ENCODE measurements around the gene MRM2.
A peak's percentile ranks its signal among the peaks of the same experiment; 100 is the strongest.

Gene MRM2

DNA sequence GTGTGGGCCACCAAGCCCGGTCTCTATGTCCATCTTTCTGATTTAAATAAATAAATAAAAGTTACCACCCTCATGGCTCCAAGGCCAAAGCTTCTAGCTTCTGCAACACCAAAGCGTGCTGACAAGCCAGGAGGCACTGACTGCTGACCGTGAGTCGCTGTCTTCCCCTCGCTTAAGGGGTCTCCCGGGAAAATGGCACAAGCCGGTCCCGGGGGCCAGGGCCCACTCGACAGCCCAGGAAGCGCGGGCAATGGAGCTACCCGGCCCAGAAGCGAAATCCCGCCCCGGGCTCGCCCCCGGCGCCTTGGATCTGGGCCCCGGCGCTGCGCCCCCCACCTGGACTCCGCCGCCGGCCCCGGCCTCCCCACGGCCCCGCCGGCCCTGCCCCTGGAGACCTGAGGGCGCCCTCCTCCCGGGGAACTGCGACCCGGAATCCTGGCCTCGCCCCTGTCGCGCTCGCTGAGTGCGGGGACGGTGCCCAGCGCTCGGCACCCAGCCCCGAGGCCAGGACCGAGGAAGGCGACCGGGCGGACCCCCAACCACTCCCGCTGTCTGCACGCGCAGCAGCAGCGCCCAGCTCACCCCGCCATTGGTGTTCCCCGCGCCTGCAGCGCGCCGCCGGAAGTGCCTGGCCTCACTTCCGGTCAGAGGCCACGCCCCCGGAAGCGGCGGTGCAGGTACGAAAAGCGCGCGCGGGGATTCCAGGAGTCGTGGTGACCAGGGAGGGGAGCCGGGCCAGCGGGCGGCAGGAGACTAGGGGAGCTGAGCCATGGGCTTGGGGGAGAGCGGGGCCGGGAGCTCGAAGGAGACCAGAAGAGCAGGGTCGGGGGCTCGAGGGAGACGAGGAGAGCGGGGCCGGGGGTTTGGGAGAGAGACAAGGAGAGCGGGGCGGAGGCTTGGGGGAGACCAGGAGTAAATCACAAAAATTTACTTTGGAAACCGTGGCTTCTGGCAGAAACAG is at the start of gene MRM2, which contains the start of gene NUDT1:
Gene MRM2 (minus strand): TSS at position 626 of the 961 bp plus-strand sequence. CDS start 36 bp downstream, at position 590.
Gene NUDT1 (plus strand): TSS at position 647 of the 961 bp plus-strand sequence. CDS start 2,349 bp downstream, outside the sequence.
- DNase-seq (ENCODE audit: low read depth): peak; percentile 80
- TF ChIP-seq, protein P1, sequence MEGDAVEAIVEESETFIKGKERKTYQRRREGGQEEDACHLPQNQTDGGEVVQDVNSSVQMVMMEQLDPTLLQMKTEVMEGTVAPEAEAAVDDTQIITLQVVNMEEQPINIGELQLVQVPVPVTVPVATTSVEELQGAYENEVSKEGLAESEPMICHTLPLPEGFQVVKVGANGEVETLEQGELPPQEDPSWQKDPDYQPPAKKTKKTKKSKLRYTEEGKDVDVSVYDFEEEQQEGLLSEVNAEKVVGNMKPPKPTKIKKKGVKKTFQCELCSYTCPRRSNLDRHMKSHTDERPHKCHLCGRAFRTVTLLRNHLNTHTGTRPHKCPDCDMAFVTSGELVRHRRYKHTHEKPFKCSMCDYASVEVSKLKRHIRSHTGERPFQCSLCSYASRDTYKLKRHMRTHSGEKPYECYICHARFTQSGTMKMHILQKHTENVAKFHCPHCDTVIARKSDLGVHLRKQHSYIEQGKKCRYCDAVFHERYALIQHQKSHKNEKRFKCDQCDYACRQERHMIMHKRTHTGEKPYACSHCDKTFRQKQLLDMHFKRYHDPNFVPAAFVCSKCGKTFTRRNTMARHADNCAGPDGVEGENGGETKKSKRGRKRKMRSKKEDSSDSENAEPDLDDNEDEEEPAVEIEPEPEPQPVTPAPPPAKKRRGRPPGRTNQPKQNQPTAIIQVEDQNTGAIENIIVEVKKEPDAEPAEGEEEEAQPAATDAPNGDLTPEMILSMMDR (IDR thresholded peaks at IDR 0.05; ENCODE audit: insufficient read depth, low read depth, low read length, missing control alignments): no peak
- H3K4me3 ChIP-seq (ENCODE audit: low read length): peak within 1 kb of the TSS; percentile 86

DNA sequence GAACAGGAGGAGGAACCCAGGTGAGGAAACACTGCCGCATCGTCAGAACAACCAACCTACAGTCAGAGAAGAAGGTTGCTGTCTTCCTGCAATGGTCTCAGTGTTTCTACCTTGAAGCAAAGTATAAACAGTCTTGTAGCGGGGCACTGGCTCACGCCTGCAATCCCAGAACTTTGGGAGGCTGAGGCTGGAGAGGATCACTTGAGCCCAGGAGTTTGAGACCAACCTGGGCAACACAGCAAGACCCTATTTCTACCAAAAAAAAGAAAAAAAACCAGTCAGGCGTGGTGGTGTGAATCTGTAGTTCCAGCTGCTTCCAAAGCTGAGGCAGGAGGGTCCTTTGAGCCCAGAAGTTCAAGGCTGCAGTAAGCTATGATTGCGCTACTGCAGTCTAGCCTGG is 48.9 kb upstream of the MRM2 start:
- DNase-seq (ENCODE audit: low read depth): no peak
- H3K4me3 ChIP-seq (ENCODE audit: low read length): no peak overlapping the region
- TF ChIP-seq, protein P1 (IDR thresholded peaks at IDR 0.05; ENCODE audit: insufficient read depth, low read depth, low read length, missing control alignments): no peak

DNA sequence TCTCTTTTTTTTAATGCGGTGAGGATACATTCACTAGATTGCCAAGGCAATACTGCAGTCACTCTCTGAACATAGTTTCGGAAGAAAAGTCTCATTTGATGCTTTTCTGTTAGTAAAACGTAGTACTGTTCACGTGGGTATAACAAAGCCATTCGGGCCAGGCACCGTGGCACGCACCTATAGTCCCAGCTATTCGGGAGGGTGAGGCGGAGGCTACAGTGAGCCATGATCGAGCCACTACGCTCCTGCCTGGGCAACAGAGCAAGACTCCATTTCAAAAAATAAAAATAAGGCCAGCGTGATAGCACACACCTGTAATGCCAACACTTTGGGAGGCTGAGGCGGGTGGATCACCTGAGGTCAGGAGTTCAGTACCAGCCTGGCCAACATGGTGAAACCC is 47.6 kb upstream of the MRM2 start:
- no peak for DNase-seq (ENCODE audit: low read depth)
- TF ChIP-seq, protein P1 (IDR thresholded peaks at IDR 0.05; ENCODE audit: insufficient read depth, low read depth, low read length, missing control alignments): no peak
- no peak overlapping the region for H3K4me3 ChIP-seq (ENCODE audit: low read length)

DNA sequence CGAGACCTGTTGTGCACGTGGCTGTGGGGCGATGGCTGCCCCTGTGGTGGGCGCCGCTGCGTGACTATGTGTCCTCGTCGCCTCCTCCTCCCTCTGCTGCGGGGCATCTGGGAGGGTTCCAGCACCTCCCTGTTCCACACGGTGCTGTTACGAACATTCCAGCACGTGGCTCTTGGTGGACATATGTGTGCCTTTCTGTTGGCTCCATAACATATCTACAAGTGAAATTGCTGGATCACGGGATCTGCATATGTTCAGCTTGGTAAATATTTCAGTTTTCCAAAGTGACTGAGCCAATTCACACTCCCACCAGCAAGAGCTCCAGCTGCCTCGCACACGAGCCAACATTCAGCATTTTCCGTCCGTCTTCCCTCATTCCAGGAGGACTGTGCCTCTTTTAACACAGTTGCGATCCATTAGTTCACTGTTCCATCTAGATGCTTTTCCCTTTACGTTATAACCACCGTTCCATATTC is 47.1 kb upstream of the MRM2 start:
- no peak overlapping the region for H3K4me3 ChIP-seq (ENCODE audit: low read length)
- TF ChIP-seq, protein P1 (IDR thresholded peaks at IDR 0.05; ENCODE audit: insufficient read depth, low read depth, low read length, missing control alignments): no peak
- DNase-seq (ENCODE audit: low read depth): no peak

DNA sequence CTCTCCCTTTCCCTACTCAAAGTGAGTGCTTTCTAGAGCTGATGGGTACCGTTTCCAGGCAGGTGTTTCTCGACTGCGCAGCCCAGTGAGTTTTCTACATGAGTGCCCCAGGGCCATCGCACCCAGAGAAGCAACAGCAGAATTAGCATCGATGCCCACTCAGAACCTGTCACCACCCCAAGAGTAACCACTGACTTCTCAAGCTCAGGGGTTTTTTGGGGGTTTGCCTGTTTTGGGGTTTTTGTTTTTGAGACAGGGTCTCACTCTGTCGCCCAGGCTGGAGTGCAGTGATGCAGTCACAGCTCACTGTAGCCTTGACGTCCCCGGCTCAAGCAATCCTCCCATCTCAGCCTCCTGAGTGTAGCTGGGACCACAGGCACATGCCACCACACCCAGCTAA is 46.5 kb upstream of the MRM2 start:
- H3K4me3 ChIP-seq (ENCODE audit: low read length): no peak overlapping the region
- DNase-seq (ENCODE audit: low read depth): no peak
- TF ChIP-seq, protein P1 (IDR thresholded peaks at IDR 0.05; ENCODE audit: insufficient read depth, low read depth, low read length, missing control alignments): no peak

DNA sequence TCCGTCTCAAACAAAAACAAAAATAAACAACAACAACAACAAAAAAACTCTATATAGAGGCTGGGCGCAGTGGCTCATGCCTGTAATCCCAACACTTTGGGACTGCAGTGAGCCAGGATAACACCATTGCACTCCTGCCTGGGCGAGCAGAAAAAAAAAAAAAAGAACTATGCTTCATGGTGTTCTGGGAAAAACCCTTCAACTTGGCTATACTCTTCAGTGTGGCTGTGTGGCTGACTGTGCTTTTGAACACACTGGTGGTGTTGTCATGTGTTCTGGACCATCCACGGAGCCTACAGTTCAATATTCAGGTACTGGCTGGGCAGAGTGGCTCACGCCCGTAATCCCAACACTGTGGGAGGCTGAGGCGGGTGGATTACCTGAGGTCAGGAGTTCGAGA is 45.7 kb upstream of the MRM2 start:
- TF ChIP-seq, protein P1 (IDR thresholded peaks at IDR 0.05; ENCODE audit: insufficient read depth, low read depth, low read length, missing control alignments): no peak
- no peak overlapping the region for H3K4me3 ChIP-seq (ENCODE audit: low read length)

More for the DNA sequence above, 45.7 kb upstream of the MRM2 start:
- DNase-seq (ENCODE audit: low read depth): no peak
